GM21515 (cell line): ENCODE data around the gene CCDC190.
"Not testable (repeated sequence)": the region's sequence is repeated elsewhere in the genome, so short reads cannot be mapped to it uniquely, and the experiment has no call there.

Experiments used
- ATAC-seq: cut with Tn5 transposase; IDR thresholded peaks from one replicate; pipeline ENCODE4 v1.9.1; 2021; ENCODE audit not compliant: unreplicated experiment

CCDC190 gene

GRCh38 chr1:162878000-162878596 is 17.1 kb upstream of the CCDC190 start:
- ATAC-seq: no peak

- no peak for ATAC-seq
Measured at GRCh38 chr1:162877412-162877811, 16.4 kb upstream of the CCDC190 start.

- no peak for ATAC-seq
Measured at GRCh38 chr1:162876751-162877150, 15.8 kb upstream of the CCDC190 start.

GRCh38 chr1:162873671-162874666 is 13.0 kb upstream of the CCDC190 start:
- ATAC-seq: no peak

- ATAC-seq: no peak
Measured at GRCh38 chr1:162872981-162873380, 12.0 kb upstream of the CCDC190 start.

GRCh38 chr1:162871417-162871816 is 10.4 kb upstream of the CCDC190 start:
- ATAC-seq: not testable (repeated sequence)

GRCh38 chr1:162868972-162869371 is 8.0 kb upstream of the CCDC190 start:
- ATAC-seq: no peak

GRCh38 chr1:162861625-162862024 is 650 bp upstream of the CCDC190 start:
- no peak for ATAC-seq

GRCh38 chr1:162859191-162859590 is 1.8 kb downstream of the CCDC190 start:
- no peak for ATAC-seq

GRCh38 chr1:162857850-162858249 is 3.1 kb downstream of the CCDC190 start:
- no peak for ATAC-seq

GRCh38 chr1:162856260-162856659 is 4.7 kb downstream of the CCDC190 start:
- no peak for ATAC-seq

GRCh38 chr1:162855461-162856150 is 5.4 kb downstream of the CCDC190 start:
- ATAC-seq: no peak

- peak; percentile 70 for ATAC-seq
Measured at GRCh38 chr1:162854245-162854882, 6.6 kb downstream of the CCDC190 start.

- no peak for ATAC-seq
Measured at GRCh38 chr1:162851341-162851740, 9.6 kb downstream of the CCDC190 start.

- no peak for ATAC-seq
Measured at GRCh38 chr1:162849711-162850110, 11.3 kb downstream of the CCDC190 start.

GRCh38 chr1:162847839-162848453 is 13.0 kb downstream of the CCDC190 start:
- ATAC-seq: no peak

- ATAC-seq: no peak
Measured at GRCh38 chr1:162846256-162847212, 14.4 kb downstream of the CCDC190 start.

GRCh38 chr1:162844153-162844552 is 16.8 kb downstream of the CCDC190 start:
- ATAC-seq: no peak

- ATAC-seq: no peak
Measured at GRCh38 chr1:162840250-162840839, 20.6 kb downstream of the CCDC190 start.
